WERI-Rb-1 (cell line): ENCODE measurements around the gene GHRHR.
A peak's percentile ranks its signal among the peaks of the same experiment; 100 is the strongest.

Experiments used
- DNase-seq: peaks from one replicate; pipeline ENCODE4 v3.0.0-alpha.2; 2020
- H3K27ac ChIP-seq: fragments of 250-450 bp; sonication (Bioruptor Pico); 2 replicates; pipeline ENCODE4 v1.5.1; 2020; ENCODE audit warnings: mild to moderate bottlenecking, moderate library complexity
- H3K27me3 ChIP-seq: fragments of 250-450 bp; sonication (Bioruptor Pico); 2 replicates; pipeline ENCODE4 v1.5.1; 2021; ENCODE audit warnings: mild to moderate bottlenecking, low read depth, moderate library complexity; ENCODE audit not compliant: insufficient read depth, severe bottlenecking
- H3K36me3 ChIP-seq: fragments of 250-450 bp; sonication (Bioruptor Pico); 2 replicates; pipeline ENCODE4 v1.5.1; 2020; ENCODE audit warnings: mild to moderate bottlenecking, moderate library complexity
- H3K4me3 ChIP-seq: 2 replicates; pipeline ENCODE4 v1.5.1; 2011; ENCODE audit warnings: low read depth, mild to moderate bottlenecking, control low read depth, low read length
- H3K9me3 ChIP-seq: fragments of 250-450 bp; sonication (Bioruptor Pico); 2 replicates; pipeline ENCODE4 v1.5.1; 2021; ENCODE audit warnings: mild to moderate bottlenecking, moderate library complexity; ENCODE audit not compliant: severe bottlenecking
- CTCF ChIP-seq: IDR thresholded peaks from 2 replicates; pipeline ENCODE4 v1.5.1; 2011; ENCODE audit warnings: low read depth, mild to moderate bottlenecking, control low read depth, inconsistent platforms, low read length

Gene GHRHR

DNA sequence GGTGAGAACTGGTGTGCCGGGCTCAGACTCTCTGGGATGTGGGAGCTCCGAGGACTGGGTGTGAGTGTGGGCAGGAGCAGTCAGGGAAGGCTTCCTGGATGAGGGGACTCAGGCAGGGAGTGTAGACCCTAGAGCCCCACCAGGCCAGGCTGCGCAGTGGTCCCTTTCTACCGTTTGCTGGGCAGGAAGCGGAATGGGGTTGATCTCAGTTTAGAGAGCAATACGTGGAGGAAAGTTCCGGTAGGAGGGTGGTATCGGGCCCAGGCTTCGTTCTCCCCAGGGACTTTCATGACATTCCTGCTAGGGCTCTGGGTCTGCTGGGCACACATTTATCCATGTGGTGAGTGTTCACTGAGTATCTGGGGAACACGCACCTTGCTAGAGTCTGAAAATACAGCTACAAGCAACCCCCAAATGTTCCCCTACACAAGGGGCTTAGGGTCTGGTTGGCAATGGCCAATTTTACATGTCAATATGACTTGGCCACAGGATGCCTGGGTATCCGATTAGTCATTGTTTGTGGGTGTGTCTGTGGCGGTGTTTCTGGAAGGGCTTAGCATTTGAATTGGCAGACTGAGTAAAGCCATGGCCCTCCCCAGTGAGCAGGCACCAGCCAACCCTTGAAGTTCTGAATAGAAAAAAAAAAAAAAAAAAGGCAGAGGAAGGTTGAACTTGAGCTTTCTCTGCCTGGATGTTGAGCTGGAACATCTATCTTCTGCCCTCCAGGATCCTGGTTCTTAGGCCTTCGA is 20.8 kb downstream of the GHRHR start:
- DNase-seq, result no peak
- no peak overlapping the region for H3K27ac ChIP-seq
- H3K4me3 ChIP-seq, result no peak overlapping the region
- H3K9me3 ChIP-seq, result no peaks in the 10 kb centered on the region
- no peaks in the 10 kb centered on the region for H3K27me3 ChIP-seq
- TF ChIP-seq CTCF, result no peak
- no peaks in the 10 kb centered on the region for H3K36me3 ChIP-seq

DNA sequence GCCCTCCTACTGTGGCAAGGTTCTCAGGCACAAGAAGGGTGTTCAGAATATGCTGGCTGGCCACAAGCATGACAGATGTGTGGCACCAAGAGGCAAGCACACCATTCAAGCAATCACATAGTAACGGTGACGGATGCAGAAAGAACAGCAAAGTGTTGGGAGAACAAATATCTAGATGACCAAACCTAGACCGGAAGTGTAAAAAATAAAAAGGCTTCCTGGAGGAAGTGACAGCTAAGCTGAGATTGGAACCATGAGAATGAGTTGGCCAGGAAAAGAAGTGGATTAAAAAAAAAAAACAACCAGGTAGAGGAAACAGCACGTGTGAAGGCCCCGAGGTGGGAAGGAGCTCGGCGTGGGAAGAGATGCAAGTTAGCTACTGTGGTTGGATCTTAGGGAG is 22.0 kb downstream of the GHRHR start:
- no peak overlapping the region for H3K27ac ChIP-seq
- H3K9me3 ChIP-seq, result no peaks in the 10 kb centered on the region
- H3K4me3 ChIP-seq, result no peak overlapping the region
- H3K27me3 ChIP-seq, result no peaks in the 10 kb centered on the region
- H3K36me3 ChIP-seq, result no peaks in the 10 kb centered on the region
- TF ChIP-seq CTCF, result no peak
- no peak for DNase-seq

DNA sequence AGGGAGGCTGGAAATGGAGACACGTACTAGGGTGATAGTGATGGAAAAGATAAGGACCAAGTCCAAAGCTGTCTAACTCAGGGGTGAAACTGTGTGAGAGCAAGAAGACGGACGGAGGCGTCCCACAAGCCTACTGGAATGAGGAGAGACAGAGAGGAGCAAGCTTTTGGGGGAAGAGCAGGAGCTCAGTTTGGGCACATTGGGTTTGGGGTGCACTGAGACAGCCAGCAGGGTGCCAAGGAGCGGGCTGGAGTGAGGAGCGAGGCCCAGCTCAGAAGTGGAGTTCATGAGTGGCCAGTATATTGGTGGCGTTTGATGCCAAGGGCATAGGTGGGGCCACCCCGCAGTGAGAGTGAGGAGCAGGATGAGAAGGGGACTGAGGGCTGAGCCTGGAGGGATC is 22.6 kb downstream of the GHRHR start:
- Histone ChIP-seq H3K4me3 (no peak overlapping the region), H3K27ac (no peak overlapping the region), H3K9me3 (no peaks in the 10 kb centered on the region), H3K36me3 (no peaks in the 10 kb centered on the region), H3K27me3 (no peaks in the 10 kb centered on the region)
- no peak for DNase-seq
- no peak for TF ChIP-seq CTCF

GRCh38 chr7:30986738-30987137 is 23.0 kb downstream of the GHRHR start:
- Histone ChIP-seq H3K27ac (no peak overlapping the region), H3K27me3 (no peaks in the 10 kb centered on the region), H3K9me3 (no peaks in the 10 kb centered on the region), H3K36me3 (no peaks in the 10 kb centered on the region), H3K4me3 (no peak overlapping the region)
- TF ChIP-seq CTCF, result no peak
- DNase-seq, result peak; percentile 78

GRCh38 chr7:30987178-30987577 is 23.4 kb downstream of the GHRHR start:
- Histone ChIP-seq H3K36me3 (no peaks in the 10 kb centered on the region), H3K4me3 (no peak overlapping the region), H3K27me3 (no peaks in the 10 kb centered on the region), H3K27ac (no peak overlapping the region), H3K9me3 (no peaks in the 10 kb centered on the region)
- DNase-seq, result no peak
- TF ChIP-seq CTCF, result no peak

DNA sequence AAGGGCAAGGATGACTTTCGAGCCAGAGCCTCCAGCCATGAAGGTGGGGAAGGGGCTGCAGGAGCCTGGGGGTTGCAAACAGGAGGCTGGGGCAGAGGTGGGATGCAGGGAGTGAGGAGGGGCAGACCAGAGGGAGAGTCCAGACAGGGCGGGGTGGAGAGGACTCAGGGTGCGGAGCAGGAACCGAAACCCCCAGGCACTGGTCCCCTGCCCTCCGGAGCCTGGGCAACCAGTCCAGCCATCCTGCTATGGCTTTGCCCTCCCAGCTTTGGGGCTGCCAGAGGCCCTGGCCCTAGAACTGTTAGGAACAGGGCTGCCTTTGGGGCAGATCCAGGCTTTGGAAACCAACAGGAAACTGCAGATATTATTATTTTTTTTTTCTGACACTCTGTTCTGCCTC is 24.2 kb downstream of the GHRHR start:
- DNase-seq, result no peak
- H3K27me3 ChIP-seq, result no peaks in the 10 kb centered on the region
- H3K9me3 ChIP-seq, result no peaks in the 10 kb centered on the region
- 0 out of 2 replicates have a peak overlapping the region, but pooled peaks have one; percentile 16 for H3K27ac ChIP-seq
- no peak for TF ChIP-seq CTCF
- H3K36me3 ChIP-seq, result no peaks in the 10 kb centered on the region
- H3K4me3 ChIP-seq, result no peak overlapping the region
